ENCODE results near the gene MUS81.
"Not testable (repeated sequence)": the region's sequence is repeated elsewhere in the genome, so short reads cannot be mapped to it uniquely, and the experiment has no call there.

MUS81 gene

GRCh38 chr11:65873318-65874156 lies 13.3 kb downstream of the MUS81 start:
- peak; percentile 86 for DNase-seq

DNA sequence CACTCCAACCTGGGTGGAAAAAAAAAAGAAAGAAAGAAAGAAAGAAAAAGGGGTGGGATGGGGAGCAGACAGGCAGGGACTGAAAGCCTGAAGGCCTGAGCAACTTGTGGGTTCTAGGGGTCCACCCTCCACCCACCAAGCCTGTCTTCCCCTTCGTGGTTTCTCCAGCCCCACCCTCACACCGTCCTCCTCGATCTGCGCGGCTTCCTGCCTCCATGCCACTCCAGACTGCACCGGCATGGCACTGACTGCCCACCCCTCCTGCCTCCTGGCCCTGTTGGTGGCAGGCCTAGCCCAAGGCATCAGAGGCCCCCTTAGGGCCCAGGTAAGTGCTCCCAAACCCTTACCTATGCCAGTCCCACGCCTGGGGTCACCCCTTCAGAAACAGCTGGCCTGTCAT lies 19.4 kb downstream of the MUS81 start, which contains the start of gene CTSW:
TSS of gene CTSW (plus strand) at position 221 of the 400 bp plus-strand sequence. CDS start at position 239, 18 bp downstream.
- DNase-seq: no peak

GRCh38 chr11:65880027-65880426 lies 19.8 kb downstream of the MUS81 start:
- no peak for DNase-seq

DNA sequence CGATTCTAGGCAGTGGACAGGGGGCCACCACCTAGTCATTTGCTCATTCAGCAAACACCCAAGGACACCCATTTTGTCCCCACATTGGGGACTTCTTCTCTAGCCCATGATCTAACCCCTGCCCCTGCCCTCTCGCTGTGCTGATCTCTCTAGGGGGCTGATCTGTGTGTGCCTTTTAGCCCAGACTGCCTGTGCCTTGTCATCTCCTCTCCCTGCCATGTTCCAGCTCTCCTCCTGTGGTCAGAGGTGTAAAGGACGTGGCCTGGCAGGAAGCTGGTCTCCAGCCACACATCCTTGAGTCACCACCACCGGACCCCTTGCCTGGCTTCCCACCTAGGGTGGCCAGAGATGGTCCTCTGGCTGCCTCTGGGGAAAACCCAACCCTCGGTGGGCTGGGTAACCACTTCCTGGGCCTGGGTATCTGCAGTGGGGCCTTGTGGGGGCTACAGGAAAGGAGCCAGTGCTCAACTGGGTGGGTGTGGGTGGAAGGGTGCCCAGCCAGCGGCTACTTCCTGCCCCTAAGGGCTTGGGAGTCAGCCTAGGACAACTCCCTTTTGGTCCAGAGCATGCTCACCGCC lies 20.7 kb downstream of the MUS81 start:
- DNase-seq: no peak

GRCh38 chr11:65882120-65883057 lies 22.2 kb downstream of the MUS81 start:
- DNase-seq: no peak

DNA sequence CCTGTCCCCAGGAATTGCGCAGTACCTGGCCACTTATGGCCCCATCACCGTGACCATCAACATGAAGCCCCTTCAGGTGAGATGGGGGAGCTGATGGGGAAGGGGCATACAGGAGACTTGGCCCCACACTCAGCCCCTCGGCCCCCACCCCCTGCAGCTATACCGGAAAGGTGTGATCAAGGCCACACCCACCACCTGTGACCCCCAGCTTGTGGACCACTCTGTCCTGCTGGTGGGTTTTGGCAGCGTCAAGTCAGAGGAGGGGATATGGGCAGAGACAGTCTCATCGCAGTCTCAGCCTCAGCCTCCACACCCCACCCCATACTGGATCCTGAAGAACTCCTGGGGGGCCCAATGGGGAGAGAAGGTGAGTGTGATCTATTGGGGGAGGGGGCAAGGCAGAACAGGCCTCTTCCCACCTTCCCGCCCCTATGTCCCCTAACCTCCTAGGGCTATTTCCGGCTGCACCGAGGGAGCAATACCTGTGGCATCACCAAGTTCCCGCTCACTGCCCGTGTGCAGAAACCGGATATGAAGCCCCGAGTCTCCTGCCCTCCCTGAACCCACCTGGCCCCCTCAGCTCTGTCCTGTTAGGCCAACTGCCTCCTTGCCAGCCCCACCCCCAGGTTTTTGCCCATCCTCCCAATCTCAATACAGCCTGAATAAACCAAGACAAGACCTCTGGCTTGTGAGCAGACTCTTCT lies 23.0 kb downstream of the MUS81 start:
- DNase-seq: no peak

GRCh38 chr11:65883786-65884715 lies 23.8 kb downstream of the MUS81 start:
- DNase-seq: no peak

GRCh38 chr11:65884716-65885092 lies 24.5 kb downstream of the MUS81 start:
- peak; percentile 41 for DNase-seq

DNA sequence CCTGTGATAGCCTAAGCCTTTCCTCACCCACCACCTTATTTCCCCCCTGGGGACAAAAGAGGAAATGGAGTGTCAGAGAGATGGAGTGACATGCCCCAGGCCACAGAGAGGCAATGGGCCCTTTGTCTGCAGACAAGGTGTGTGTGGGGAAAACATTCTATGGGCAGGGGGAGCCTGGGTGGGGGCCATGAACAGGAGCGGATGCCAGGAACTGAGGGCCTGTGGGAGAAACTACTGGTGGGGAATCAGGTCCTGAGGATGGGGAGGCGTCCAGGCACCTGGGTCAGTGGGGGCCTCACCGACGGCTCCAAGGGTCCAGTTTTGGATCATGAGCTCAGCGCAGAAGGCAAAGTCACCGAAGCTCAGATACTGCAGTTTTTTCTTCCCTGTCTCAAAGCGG lies 25.0 kb downstream of the MUS81 start:
- DNase-seq: no peak

DNA sequence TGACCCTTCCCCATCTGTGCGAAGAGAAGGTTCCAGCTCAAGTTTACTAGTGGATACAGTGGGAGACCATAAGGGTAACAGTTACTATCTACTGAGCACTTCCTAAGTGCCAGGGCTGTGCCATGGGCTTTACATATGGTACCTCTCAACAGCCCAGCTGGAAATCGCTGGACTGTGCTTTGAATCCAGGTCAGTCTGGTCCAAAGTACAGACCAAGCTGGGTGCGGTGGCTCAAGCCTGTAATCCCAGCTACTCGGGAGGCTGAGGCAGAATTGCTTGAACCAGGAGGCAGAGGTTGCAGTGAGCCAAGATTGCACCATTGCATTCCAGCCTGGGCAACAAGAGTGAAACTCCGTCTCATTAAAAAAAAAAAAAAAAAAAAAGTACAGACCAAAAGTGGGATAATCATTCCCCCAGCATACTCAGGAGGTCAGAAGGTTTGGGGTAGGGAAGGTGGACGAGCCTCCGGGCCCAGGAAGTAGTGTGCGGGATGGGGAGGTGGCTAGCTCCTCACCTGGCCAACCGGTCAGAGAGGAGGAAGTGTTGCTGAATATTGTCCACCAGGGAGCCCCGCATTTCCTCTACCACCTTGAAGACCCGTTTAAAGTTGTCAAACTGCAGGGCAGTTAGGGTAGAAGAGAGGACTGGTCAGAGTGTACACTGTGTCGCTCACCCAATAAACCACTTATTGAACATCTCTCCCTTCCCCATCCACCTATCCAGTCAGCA lies 25.7 kb downstream of the MUS81 start:
- no peak for DNase-seq

- no peak for DNase-seq
Measured at GRCh38 chr11:65886826-65887722, 26.8 kb downstream of the MUS81 start.

- no peak for DNase-seq
Measured at GRCh38 chr11:65887723-65888162, 27.5 kb downstream of the MUS81 start.

DNA sequence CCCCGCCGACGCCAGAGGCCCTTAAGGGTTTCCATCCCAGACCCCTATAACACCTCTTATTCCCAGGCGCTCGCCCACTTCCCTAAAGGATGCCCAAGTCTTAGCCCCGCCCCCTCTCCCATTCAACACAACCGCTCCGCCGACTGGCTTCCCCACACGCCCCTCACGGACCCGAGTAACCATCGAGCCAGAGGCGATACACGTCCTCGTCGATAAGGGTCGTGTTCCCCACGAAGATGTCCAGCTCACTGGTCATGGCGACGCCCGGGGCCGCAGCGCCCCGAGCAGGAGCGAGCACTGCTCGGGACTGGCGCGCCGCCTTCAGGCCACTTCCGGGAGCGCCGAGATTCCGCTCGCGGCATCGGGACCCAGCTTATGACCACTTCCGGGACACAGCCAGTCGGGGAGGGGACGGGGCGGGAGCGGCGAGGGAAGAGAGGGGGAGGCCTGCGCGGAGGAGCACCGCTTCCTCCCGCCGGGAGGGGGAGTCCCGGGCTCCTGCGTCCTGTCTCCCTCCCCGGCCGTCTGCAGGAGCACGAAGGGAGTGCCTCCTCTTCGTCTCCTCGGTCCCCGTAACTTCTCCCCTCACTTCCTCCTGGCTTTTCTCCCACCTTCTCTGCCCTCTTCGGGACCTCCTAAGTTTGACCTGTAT lies 28.1 kb downstream of the MUS81 start, which contains the start of gene FIBP:
TSS of gene FIBP (minus strand) at position 309 of the 652 bp plus-strand sequence. CDS start at position 256, 53 bp downstream.
- DNase-seq: peak; percentile 95

DNA sequence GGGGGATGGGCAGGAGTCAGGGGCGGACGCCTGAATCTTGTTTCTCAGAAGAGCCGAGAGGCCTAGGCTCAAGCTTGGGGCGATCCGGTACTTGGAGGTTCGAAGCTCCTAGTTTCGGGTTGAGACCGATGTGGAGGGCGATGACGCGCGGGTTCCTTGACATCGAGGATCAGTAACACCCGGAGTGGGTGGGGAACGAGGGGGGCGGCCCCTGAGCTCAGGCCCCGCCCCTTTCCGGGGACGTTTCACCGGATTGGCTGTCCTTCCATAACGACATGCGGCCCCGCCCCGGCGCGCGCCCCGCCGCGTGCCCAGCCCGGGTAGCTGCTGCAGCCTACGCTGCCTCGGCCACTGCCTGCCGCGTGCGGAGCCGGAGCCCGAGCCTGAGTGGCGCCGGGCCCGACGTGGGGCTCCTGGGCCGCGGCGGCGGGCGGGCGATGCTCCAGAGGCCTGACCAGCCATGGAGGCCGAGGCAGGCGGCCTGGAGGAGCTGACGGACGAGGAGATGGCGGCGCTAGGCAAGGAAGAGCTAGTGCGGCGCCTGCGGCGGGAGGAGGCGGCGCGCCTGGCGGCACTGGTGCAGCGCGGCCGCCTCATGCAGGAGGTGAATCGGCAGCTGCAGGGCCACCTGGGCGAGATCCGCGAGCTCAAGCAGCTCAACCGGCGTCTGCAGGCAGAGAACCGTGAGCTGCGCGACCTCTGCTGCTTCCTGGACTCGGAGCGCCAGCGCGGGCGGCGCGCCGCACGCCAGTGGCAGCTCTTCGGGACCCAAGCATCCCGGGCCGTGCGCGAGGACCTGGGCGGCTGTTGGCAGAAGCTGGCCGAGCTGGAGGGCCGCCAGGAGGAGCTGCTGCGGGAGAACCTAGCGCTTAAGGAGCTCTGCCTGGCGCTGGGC lies 30.3 kb downstream of the MUS81 start, which contains the start of gene CCDC85B:
TSS of gene CCDC85B (plus strand) at position 350 of the 895 bp plus-strand sequence. CDS start at position 461, 111 bp downstream.
- DNase-seq: peak; percentile 96

GRCh38 chr11:65891219-65892136 lies 31.2 kb downstream of the MUS81 start:
- peak; percentile 51 for DNase-seq

DNA sequence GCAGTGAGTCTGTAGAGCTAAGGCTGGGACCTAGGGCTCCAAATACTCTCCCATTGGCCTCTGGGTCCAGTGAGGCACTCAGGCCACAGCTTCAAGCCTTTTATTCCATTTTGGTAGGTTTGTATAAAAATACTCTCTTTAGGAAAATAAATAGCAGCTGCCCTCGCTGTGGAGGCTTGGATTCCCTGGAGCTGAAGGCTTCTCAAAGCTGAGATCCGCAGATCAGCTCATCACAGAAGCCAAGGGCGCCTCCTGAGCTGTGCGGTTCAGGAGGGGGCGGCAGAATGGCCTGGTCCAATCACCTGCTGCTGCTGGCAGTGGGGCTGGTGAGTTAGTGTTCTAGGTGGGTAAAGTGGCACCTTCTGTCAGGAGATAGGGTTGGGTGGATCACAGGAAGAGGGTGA lies 31.9 kb downstream of the MUS81 start:
- not testable (repeated sequence) for DNase-seq
